Measurements from ENCODE around the gene ARMC2.

- no peak for TF ChIP-seq EZH2phosphoT487 (IDR thresholded peaks at IDR 0.05; ENCODE audit: borderline replicate concordance)
- no peak for TF ChIP-seq CTCF (conservative IDR thresholded peaks at IDR 0.05; ENCODE audit: low read length)
Observed at GRCh38 chr6:108800427-108800864, 47.8 kb upstream of the ARMC2 start.
